Prostate gland (tissue), 2 donors: ENCODE data around the gene GBE1.

Experiments used
- CTCF ChIP-seq, 4 experiments: fragments of 200-600 bp in 2 of 4; fragments of 450-650 bp in 2 of 4; sonication (generic) in 2 of 4; IDR thresholded peaks; 1 replicate in 3 of 4; 2 replicates in 1 of 4; pipeline ENCODE4 v1.5.1; 2016 to 2019; ENCODE audit warnings: antibody characterized with exemption in 4 of 4, mild to moderate bottlenecking in 2 of 4, moderate library complexity in 2 of 4
- POLR2AphosphoS5 ChIP-seq: sonication (generic); formaldehyde crosslinking; IDR thresholded peaks from one replicate; pipeline ENCODE4 v1.6.1; 2017; ENCODE audit warnings: antibody characterized with exemption

GRCh38 chr3:81496407-81497104 is 264.9 kb downstream of the GBE1 start:
- TF ChIP-seq POLR2AphosphoS5 (no peak), CTCF (IDR thresholded peaks at IDR 0.05) (no peak)
